Effector CD4-positive, alpha-beta T cell (primary cell): Measurements from ENCODE around the gene PRKAG2.
"Not testable (repeated sequence)": the region's sequence is repeated elsewhere in the genome, so short reads cannot be mapped to it uniquely, and the experiment has no call there.

Experiments
- DNase-seq: peaks from one replicate; pipeline ENCODE4 v3.0.0-alpha.2; 2020

PRKAG2 gene

DNA sequence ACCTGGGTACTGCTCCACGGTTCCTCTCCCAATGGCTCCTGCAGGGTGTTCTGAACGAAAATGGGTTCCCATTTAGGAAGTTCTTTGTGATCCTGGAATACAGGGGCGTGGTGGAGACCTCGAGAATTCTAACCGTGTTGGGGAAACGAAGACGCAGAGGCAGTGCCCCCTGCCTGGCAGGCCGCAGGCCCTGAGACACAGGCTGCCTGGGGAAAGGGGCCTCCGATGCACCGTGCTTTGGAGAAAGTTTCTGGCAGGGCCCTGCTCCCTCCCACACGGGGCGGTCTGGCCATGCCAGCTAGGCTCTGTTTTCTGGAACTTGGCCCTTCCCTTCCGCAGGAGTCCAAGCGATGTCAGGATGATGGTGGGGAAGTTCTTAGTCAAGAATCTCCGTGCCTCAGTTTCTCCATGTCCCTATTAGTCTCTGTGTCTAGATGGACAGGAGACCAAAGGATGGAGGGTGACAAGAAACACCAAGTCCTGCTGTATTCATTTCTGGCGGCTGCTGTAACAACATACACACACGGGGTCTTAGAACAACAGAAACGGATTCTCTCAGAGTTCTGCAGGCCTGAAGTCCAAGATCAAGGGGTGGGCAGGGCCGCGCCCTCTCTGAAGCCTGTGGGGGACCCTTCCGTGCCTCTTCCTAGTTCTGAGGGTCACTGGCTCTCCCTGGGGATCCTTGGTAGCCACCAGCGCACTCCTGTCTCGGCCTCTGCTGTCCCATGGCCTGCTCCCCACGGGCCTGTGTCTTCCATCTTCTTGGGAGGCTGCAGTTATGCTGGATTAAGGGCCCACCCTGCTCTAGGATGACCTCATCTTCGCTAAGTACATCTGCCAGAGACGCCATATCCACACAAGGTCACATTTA, 27.7 kb downstream of the PRKAG2 start:
- no peak for DNase-seq

DNA sequence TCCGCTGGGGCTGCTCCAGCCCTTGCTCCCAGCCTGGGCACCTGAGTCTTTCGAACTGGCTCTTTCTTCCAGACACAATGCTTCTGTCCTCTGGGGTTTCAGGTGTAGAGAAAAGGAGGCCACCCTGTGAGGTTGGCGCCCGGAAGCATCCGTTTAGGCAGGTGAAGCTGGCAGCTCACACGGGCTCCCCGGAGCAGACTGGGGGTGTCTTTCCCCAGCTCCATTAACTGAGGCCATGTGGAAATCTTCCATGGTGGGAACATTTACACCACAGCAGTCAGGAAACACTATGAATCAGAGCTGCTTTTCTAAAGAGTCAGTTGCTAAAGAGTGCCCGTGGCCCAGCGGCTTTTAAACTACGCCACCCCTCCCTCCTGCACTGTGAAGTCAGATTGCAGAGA, 29.2 kb downstream of the PRKAG2 start:
- DNase-seq, result no peak

DNA sequence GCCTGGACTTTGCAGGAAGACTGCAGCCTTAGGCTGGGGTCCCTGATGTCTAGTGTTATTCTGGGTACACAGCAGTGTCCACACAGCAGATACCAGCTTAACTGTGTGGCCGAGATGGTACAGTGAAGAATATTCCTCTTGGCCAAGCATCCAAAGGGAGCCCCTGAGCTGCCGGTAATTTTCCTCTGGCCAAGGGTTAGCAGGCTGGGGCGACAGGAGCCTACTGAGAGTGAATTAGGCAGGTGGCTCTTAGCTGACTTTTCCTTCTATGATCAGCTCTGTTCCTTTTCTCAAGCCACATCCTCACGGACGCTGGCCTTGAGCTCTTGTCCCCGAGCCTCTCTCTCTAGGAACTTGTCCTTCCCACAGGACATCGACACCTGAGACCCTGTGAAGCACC, 29.8 kb downstream of the PRKAG2 start:
- DNase-seq, result no peak

DNA sequence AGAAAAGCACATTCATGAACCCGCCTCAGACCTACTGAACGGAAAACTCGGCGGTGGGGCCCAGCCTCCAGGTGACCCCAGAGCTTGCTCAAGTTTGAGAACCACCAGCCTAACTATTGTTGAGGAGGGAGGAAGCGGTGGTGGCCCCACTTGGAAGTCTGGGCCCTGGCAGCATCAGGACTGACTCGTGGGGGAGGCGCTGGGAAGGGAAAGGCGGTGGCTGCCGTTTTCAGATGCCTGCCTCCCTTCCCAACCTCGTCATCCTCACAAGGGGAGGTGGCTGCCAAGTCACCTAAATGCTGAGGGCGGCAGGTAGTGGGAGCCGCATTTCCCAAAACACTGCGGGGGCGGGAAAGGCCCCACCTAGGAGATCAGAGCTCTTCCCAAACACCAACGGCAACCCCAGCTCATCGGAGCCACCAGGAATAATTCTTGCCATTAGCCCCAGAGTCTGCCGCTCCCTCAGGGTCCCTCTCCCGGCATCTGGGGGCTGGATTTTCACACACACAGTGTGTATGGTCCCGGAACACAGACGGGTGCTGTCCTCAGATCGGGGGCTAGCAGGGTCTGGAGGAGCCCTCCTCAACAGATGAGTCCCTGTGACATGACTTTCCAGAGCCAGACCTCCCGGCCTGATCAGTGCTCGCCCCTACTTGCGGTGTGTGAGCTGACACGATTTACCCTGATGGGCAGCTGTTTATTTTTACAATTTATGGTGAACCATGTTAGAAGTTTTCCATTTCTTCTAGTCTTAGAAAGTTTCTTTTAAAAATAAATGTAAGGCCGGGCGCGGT, 31.3 kb downstream of the PRKAG2 start:
- no peak for DNase-seq

GRCh38 chr7:151844825-151845200, 32.1 kb downstream of the PRKAG2 start:
- DNase-seq, result no peak

GRCh38 chr7:151844071-151844824, 32.7 kb downstream of the PRKAG2 start:
- DNase-seq, result no peak

GRCh38 chr7:151843181-151843580, 33.7 kb downstream of the PRKAG2 start:
- no peak for DNase-seq

DNA sequence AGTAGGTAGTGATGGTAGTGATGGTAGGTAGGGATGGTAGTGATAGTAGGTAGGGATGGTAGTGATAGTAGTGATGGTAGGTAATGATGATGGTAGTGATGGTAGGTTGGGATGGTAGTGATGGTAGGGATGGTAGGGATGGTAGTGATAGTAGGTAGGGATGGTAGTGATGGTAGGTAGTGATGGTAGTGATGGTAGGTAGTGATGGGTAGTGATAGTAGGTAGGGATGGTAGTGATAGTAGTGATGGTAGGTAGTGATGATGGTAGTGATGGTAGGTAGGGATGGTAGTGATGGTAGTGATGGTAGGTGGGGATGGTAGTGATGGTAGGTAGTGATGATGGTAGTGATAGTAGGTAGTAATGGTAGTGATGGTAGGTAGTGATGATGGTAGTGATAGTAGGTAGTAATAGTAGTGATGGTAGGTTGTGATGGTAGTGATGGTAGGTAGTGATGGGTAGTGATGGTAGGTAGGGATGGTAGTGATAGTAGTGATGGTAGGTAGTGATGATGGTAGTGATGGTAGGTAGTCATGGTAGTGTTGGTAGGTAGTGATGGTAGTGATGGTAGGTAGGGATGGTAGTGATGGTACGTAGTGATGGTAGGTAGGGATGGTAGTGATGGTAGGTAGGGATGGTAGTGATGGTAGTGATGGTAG, 35.4 kb downstream of the PRKAG2 start:
- DNase-seq, result not testable (repeated sequence)

DNA sequence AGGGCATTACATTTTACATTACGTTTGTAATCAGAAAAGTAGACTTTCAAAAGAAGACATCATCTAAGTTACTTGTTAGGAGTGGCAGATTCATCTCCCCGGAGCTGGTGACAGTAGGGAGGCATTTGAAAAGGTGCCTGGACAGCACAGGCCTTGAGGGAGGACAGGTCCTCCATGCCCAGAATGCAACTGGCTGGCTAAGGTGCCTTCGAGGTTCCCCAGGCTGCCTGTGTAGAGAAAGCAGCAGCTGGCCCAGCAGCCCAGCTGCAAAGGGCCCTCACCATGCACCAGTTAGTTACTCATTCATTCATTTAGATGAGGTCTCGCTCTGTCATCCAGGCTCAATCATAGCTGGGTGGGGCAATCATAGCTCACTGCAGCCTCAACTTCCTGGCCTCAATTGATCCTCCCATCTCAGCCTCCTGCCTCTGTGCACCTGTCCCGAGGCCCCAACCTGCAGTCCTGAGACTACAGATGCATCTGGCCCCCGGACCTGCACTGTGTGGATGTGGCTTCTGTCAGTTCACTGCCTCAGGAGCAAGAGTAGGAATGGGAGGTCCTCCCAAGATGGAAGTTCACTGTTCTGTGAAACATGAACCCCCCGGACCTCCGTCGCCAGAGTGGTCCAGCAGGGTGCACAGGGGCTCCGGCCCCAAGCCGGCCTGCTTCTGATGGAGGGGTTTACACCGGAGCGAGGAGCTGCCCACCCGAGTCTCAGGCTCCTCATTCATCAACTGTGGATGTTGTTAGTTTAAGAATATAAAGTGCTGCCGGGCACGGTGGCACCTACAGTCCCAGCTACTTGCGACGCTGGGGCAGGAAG, 36.6 kb downstream of the PRKAG2 start:
- DNase-seq, result no peak

GRCh38 chr7:151839451-151839921, 37.4 kb downstream of the PRKAG2 start:
- DNase-seq, result no peak

DNA sequence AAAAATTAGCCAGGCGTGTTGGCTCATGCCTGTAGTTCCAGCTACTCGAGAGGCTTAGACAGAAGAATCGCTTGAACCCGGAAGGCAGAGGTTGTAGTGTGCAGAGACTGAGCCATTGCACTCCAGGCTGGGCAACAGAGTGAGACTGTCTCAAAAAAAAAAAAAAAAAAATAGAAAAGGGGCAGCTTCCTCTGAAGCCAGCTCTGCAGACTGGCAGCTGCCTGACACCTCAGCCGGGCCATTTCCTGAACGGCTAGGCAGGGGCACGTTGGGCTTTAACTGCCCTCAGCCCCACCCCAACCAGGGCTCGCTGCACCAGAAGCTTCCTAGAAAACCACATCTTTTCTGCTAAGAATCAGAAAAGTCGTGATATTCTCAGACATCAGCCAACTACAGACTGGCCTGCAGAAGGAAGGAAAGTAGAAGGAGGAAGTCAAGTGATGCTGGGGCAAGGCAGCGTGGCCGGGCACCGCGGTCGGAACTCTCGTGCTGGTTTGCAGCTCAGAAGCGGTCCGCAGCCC, 38.0 kb downstream of the PRKAG2 start:
- peak; percentile 18 for DNase-seq

DNA sequence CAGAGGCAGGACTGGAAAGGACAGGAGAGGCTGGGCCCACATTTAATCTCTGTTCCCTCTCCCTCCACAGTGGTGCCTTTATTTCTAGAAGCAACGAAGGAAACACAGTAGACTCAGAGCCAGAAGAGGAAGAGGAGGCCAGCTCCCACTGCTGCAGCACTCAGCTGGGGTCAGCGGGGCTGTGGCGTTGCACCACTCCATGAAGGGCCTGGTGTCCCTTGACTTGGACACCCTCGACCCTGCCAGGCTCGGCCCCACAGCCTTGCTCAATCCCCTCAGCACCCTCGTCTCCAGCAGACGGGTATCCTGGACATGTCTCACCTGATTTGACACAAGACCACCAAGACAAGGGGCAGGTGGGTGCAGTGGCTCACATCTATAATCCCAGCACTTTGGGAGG, 38.8 kb downstream of the PRKAG2 start:
- DNase-seq, result no peak

DNA sequence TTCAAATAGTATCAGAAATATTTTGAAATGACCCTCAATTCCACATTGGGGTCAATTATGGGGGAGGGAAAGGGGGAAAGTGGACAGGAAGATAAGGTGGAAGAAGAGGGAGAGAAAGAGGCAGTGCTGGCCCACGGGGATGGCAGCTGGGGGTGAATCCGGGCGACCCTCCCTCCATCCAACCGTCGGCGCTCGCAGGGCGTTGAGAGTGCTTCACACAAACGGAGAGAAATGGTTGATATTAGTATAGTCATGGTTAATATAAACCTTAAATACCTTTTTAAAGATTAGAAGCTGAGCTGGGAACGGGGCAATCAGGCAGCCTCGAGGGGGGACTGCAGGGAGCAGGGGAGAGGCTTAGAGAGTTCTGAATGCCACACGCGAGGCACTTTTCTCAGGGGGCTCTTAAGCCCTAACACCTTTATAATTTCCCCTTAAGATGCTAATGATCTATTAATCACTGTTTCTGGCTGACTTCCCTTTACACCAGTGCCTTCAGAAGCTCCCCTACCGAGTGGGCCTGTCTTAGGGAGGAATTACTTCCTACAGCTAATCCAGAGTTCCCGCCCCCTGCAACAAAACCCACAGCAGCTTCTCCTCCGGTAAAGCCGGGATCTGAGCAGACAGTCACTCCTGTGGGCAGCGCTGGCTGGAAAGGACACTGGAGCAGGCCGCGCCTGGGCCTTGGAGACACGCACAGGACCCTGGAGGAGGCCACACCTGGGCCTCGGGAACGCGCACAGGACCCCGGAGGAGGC, 39.5 kb downstream of the PRKAG2 start:
- no peak for DNase-seq

- no peak for DNase-seq
Observed at GRCh38 chr7:151836927-151837205, 40.0 kb downstream of the PRKAG2 start.

GRCh38 chr7:151836191-151836926, 40.6 kb downstream of the PRKAG2 start:
- no peak for DNase-seq

- no peak for DNase-seq
Observed at GRCh38 chr7:151835636-151836035, 41.3 kb downstream of the PRKAG2 start.

DNA sequence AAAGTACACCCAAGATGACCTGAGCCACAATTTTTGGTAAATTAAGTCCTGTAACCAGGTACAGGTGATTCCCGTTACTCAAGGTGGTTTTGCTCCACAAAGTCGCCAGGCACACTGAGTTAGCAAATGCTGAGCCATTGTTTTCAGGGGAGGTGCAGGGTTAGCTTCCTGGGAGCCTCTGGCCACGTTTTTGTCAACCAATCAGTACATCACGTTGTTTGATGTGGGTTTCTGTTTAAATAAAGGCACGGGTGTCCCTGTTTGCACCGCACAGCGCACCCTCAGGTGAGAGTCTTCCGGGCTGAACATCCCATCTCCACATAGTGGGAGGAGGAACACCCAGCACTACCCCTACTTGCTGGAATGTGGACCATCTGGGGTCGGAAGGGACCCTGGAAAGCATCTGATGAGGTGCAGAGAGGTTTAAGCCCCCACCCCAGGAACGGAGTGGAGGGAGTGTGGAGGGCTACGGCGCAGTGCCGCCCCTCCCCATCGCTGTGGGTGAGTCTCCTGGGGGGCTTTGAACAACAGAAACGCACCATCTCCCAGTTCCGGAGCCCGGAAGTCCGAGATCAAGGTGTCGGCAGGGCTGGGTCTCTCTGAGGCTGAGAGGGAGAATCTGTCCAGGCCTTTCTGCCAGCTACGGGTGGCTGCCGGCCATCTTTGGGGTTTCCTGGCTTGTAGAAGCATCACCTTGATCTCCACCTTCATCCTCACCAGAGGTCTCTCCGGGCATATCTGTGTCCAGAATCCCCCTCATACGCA, 42.5 kb downstream of the PRKAG2 start:
- DNase-seq, result no peak

GRCh38 chr7:151833691-151834090, 43.2 kb downstream of the PRKAG2 start:
- no peak for DNase-seq

DNA sequence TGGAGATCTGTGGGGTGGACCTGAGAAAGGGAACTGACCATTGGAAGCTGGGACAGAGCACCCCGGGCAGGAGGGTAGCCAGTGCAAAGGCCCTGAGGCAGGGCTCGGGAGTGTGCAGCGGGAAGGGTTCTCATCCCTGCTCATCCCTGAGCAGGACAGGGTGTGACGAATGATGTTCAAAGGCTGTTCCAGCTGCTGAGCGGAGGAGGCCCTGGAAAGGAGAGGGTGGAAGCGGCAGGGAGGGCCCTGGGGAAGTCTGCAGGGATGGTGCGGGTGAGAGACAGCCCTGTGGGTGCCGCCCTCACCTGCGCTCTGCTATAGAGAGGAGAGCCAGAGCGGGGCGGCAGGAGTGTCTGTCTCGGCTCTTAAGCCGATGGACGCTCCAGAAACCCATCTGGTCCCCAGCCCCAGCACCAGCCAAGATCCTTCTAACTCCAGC, 43.7 kb downstream of the PRKAG2 start:
- no peak for DNase-seq
